HL-60 (cell line): ENCODE results near the gene MACROD2.

Experiments used
- DNase-seq, 2 experiments: peaks; one replicate each; pipeline ENCODE4 v3.0.0-alpha.2; 2010 to 2020; ENCODE audit warnings: low read depth in 1 of 2, low spot score in 1 of 2
- H3K27ac ChIP-seq: fragments of 250-450 bp; sonication (Bioruptor Pico); replicated peaks from 2 replicates; pipeline ENCODE4 v1.5.1; 2020; ENCODE audit warnings: mild to moderate bottlenecking, moderate library complexity
- H3K27me3 ChIP-seq: fragments of 250-450 bp; sonication (Bioruptor Pico); 2 replicates; pipeline ENCODE4 v1.5.1; 2021; ENCODE audit warnings: mild to moderate bottlenecking, moderate library complexity; ENCODE audit not compliant: insufficient read depth, poor library complexity, severe bottlenecking
- H3K4me3 ChIP-seq: replicated peaks from 2 replicates; pipeline ENCODE4 v1.5.1; 2011; ENCODE audit warnings: mild to moderate bottlenecking, control low read depth, low read length; ENCODE audit not compliant: insufficient read depth
- CTCF ChIP-seq: IDR thresholded peaks from one replicate; pipeline ENCODE4 v1.5.1; 2011; ENCODE audit warnings: low read length, control low read depth, inconsistent platforms; ENCODE audit not compliant: insufficient read depth
- GABPA ChIP-seq: IDR thresholded peaks from 2 replicates; pipeline ENCODE4 v1.6.1; 2012; ENCODE audit warnings: low read depth
- POLR2AphosphoS5 ChIP-seq: IDR thresholded peaks from 2 replicates; pipeline ENCODE4 v1.6.1; 2012; ENCODE audit warnings: low read depth
- REST ChIP-seq: IDR thresholded peaks from 2 replicates; pipeline ENCODE4 v1.6.1; 2012; ENCODE audit warnings: low read depth; ENCODE audit not compliant: insufficient replicate concordance
- SPI1 ChIP-seq: IDR thresholded peaks from 2 replicates; pipeline ENCODE4 v1.6.1; 2012; ENCODE audit warnings: low read depth, mild to moderate bottlenecking, borderline replicate concordance

MACROD2 gene

GRCh38 chr20:15395457-15395856, 1400.1 kb downstream of the MACROD2 start:
- no peak for TF ChIP-seq SPI1
- TF ChIP-seq CTCF, result no peak
- no peak for TF ChIP-seq REST
- DNase-seq, result no peak
- no peak overlapping the region for H3K27ac ChIP-seq
- H3K4me3 ChIP-seq, result no peak overlapping the region
- no peaks in the 10 kb centered on the region for H3K27me3 ChIP-seq

- Histone ChIP-seq H3K27ac (no peak overlapping the region), H3K27me3 (no peaks in the 10 kb centered on the region), H3K4me3 (no peak overlapping the region)
- DNase-seq, result no peak
- TF ChIP-seq REST, result no peak
- TF ChIP-seq POLR2AphosphoS5, result no peak
- TF ChIP-seq GABPA, result no peak
- no peak for TF ChIP-seq SPI1
- no peak for TF ChIP-seq CTCF
Observed at GRCh38 chr20:15396026-15396425, 1400.7 kb downstream of the MACROD2 start.

GRCh38 chr20:15396900-15397299, 1401.6 kb downstream of the MACROD2 start:
- Histone ChIP-seq H3K4me3 (no peak overlapping the region), H3K27ac (no peak overlapping the region), H3K27me3 (no peaks in the 10 kb centered on the region)
- DNase-seq, result no peak
- TF ChIP-seq POLR2AphosphoS5 (no peak), SPI1 (no peak), CTCF (no peak), GABPA (no peak), REST (no peak)
